CD4-positive, alpha-beta memory T cell (primary cell): ENCODE data around the gene NFATC1. TPM values are rescaled to one million over a fixed set of nuclear protein-coding genes. Genes with fewer than 3 reads are reported as not detected.

Experiments
- CTCF ChIA-PET: fragments of 350-600 bp; sonication (Branson Sonifier 250); formaldehyde crosslinking; loops from one replicate; lab custom pipeline; 2021; ENCODE audit warnings: inconsistent platforms; ENCODE audit not compliant: partially characterized antibody; lab: Charles Lee
- POLR2A ChIA-PET: fragments of 350-600 bp; sonication (Branson Sonifier 250); formaldehyde crosslinking; loops from one replicate; lab custom pipeline; 2021; ENCODE audit not compliant: partially characterized antibody; lab: Charles Lee
- DNase-seq, 5 donors: peaks; one replicate each; pipeline versions ENCODE4 v3.0.0 to v3.0.0-alpha.2; 2020 to 2022; ENCODE audit warnings: mixed read lengths in 1 of 5
- H3K27ac ChIP-seq: one replicate; pipeline ENCODE4 v1.7.0; 2013; ENCODE audit warnings: low read depth, low read length
- H3K27me3 ChIP-seq: 2 replicates; pipeline ENCODE4 v1.7.0; 2013; ENCODE audit warnings: mild to moderate bottlenecking, low read length, moderate library complexity; ENCODE audit not compliant: insufficient read depth
- H3K36me3 ChIP-seq: 2 replicates; pipeline ENCODE4 v1.7.0; 2013; ENCODE audit warnings: mild to moderate bottlenecking, low read length, moderate library complexity; ENCODE audit not compliant: insufficient read depth
- H3K4me1 ChIP-seq: 2 replicates; pipeline ENCODE4 v1.7.0; 2013; ENCODE audit warnings: mild to moderate bottlenecking, low read length, moderate library complexity; ENCODE audit not compliant: insufficient read depth
- H3K4me3 ChIP-seq, 2 donors: one replicate each; pipeline ENCODE4 v1.7.0; 2013; ENCODE audit warnings: low read length in 2 of 2, mild to moderate bottlenecking in 1 of 2
- H3K9me3 ChIP-seq, 2 donors: one replicate each; pipeline ENCODE4 v1.7.0; 2013; ENCODE audit warnings: low read length in 2 of 2, control low read depth in 1 of 2; ENCODE audit not compliant: control insufficient read depth in 1 of 2
- H3K27ac Mint-ChIP-seq, 7 donors: one replicate each; pipeline ENCODE4 v1.8.0; 2020 to 2021; ENCODE audit warnings: mixed read lengths in 7 of 7, mild to moderate bottlenecking in 6 of 7, inconsistent platforms in 3 of 7, moderate library complexity in 3 of 7
- H3K27me3 Mint-ChIP-seq, 2 donors: one replicate each; pipeline ENCODE4 v1.8.0; 2020 to 2021; ENCODE audit warnings: mixed read lengths in 2 of 2
- H3K36me3 Mint-ChIP-seq, 2 donors: one replicate each; pipeline ENCODE4 v1.8.0; 2020 to 2021; ENCODE audit warnings: mixed read lengths in 2 of 2, inconsistent platforms in 1 of 2, mild to moderate bottlenecking in 1 of 2
- H3K4me1 Mint-ChIP-seq, 4 donors: one replicate each; pipeline ENCODE4 v1.8.0; 2020 to 2021; ENCODE audit warnings: mixed read lengths in 4 of 4, mild to moderate bottlenecking in 1 of 4
- H3K4me3 Mint-ChIP-seq, 8 donors: one replicate each; pipeline ENCODE4 v1.8.0; 2020 to 2021; ENCODE audit warnings: mixed read lengths in 8 of 8, mild to moderate bottlenecking in 7 of 8, moderate library complexity in 6 of 8, inconsistent platforms in 3 of 8
- H3K9me3 Mint-ChIP-seq, 8 donors: one replicate each; pipeline ENCODE4 v1.8.0; 2020 to 2021; ENCODE audit warnings: mixed read lengths in 8 of 8, mild to moderate bottlenecking in 5 of 8, inconsistent platforms in 3 of 8, moderate library complexity in 1 of 8
- intact Hi-C: fragments of 100-400 bp; cut with micrococcal nuclease; formaldehyde crosslinking; loops from one replicate; pipeline ENCODE4 v1.15.1; 2023
- polyA plus RNA-seq, 2 donors: library from polyadenylated mRNA; unstranded; fragments of 300-500 nt; fragmentation: Illumina TruSeq; gene quantifications; one replicate each; pipeline ENCODE4 v1.2.3, GENCODE V29; 2021
- total RNA-seq, 2 experiments: library from RNA; stranded (reverse); gene quantifications; one replicate each; pipeline ENCODE4 v1.2.3, GENCODE V29; 2021

The NFATC1 gene
- total and polyA plus RNA-seq, 4 experiments from 2014 or later, result 15.3 to 69.6 (median 54.9) TPM

DNA sequence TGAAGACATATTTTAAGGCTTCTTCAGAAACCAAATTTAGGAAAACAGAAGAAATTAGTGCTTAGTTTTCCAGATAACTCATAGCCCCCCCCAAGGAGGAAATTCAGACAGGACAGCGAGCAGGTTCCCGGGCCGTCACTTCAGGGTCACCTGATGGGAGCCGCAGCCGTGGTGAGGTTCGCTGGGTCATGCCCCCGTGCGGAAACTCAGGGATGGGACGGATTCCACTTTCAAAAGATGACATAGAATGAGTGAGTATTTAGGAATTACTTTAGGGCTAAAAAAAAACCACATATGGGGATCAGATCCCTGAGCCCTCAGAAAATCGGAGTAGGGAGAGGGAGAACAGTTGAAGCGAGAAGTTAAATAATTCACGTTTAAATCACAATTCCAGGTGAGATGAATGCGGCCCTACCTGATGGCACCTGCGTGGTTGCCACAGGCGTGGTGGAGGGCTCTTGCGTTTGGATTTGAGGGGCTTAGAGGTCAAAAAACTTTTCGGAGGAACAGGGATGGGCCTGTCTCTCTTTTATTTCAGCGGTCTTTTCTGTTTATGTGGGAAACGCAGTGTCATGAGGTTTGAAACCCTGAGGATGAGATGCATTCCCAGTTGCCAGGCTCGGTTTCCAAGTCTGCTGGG, 114.4 kb downstream of the NFATC1 start:
- Mint-ChIP-seq H3K27me3 (no peaks in the 10 kb centered on the region), H3K36me3 (peaks cover 9 to 21% of the 10 kb centered on the region in 2 donors), H3K9me3 (no peaks in the 10 kb centered on the region), H3K27ac (peak overlapping the region in 5 of 7 donors; percentile 8 to 58 (median 50)), H3K4me1 (peaks cover 15 to 47% (median 32%) of the 10 kb centered on the region in 4 donors), H3K4me3 (peak overlapping the region in 1 of 8 donors; percentile 15)
- no peak for DNase-seq
- H3K9me3 ChIP-seq, result no peaks in the 10 kb centered on the region
- peaks cover 32% of the 10 kb centered on the region for H3K4me1 ChIP-seq
- intact Hi-C loops, result no loop called here
- CTCF ChIA-PET, result interaction anchor here (3.1 kb wide), 1 partner anchor 129 kb away, joined by 10 read pairs; no protein-coding TSS in a partner anchor
- no peak overlapping the region for H3K27ac ChIP-seq
- H3K4me3 ChIP-seq, result no peak overlapping the region
- H3K27me3 ChIP-seq, result no peaks in the 10 kb centered on the region
- POLR2A ChIA-PET, result no interaction called here
- peaks cover 4% of the 10 kb centered on the region for H3K36me3 ChIP-seq

DNA sequence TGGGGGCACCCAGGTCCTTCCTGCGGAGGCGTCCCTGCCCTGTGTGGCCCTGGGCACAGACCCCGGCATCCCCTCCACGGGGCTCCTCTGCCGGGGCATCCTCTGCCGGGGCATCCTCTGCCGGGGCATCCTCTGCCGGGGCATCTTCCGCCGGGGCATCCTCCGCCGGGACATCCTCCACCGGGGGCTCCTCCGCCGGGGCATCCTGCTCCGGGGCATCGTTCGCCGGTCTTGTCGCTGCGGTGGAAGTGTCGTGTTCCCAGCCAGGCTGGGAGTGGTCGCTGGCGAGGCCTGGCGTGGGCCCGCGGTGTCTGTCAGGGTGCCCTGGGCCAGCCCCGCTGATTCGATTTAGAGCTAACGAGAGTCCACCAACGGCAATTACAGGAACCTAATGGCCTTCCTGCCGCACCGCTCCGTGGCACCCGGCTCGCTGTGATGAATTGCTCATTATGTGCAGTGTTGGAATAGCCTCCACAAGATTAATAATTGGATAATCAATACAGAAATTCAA, 115.1 kb downstream of the NFATC1 start:
- Histone ChIP-seq H3K36me3 (peaks cover 4% of the 10 kb centered on the region), H3K27me3 (no peaks in the 10 kb centered on the region), H3K4me1 (peaks cover 30% of the 10 kb centered on the region), H3K4me3 (no peak overlapping the region), H3K9me3 (no peaks in the 10 kb centered on the region), H3K27ac (no peak overlapping the region)
- peaks cover 12 to 48% (median 32%) of the 10 kb centered on the region in 4 donors for H3K4me1 Mint-ChIP-seq
- peak overlapping the region in 1 of 7 donors; percentile 50 for H3K27ac Mint-ChIP-seq
- H3K27me3 Mint-ChIP-seq, result no peaks in the 10 kb centered on the region
- DNase-seq, result no peak
- no peaks in the 10 kb centered on the region for H3K9me3 Mint-ChIP-seq
- intact Hi-C loops, result no loop called here
- ChIA-PET CTCF (no interaction called here), POLR2A (no interaction called here)
- H3K4me3 Mint-ChIP-seq, result no peak overlapping the region
- H3K36me3 Mint-ChIP-seq, result peaks cover 9 to 21% of the 10 kb centered on the region in 2 donors

DNA sequence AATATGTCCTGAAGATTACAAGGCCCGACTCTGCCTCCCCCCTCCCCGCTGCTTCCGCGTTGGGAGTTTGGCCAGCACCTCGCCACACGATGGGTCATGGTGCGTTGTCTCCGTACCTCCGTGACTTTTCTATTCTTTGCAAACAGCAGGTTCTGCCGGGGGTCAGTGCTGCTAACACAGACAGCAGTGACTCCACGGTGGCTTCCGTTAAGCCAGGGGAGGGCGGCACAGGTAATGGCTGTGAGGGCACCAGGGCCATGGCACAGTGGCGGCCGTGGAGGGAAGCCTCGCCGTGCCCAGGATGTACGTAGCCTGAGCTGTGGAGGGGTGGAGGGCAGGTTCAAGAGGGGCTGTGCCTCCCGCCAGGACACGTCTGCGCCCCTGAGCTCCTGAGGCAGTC, 115.5 kb downstream of the NFATC1 start:
- intact Hi-C loops, result no loop called here
- CTCF ChIA-PET, result no interaction called here

DNA sequence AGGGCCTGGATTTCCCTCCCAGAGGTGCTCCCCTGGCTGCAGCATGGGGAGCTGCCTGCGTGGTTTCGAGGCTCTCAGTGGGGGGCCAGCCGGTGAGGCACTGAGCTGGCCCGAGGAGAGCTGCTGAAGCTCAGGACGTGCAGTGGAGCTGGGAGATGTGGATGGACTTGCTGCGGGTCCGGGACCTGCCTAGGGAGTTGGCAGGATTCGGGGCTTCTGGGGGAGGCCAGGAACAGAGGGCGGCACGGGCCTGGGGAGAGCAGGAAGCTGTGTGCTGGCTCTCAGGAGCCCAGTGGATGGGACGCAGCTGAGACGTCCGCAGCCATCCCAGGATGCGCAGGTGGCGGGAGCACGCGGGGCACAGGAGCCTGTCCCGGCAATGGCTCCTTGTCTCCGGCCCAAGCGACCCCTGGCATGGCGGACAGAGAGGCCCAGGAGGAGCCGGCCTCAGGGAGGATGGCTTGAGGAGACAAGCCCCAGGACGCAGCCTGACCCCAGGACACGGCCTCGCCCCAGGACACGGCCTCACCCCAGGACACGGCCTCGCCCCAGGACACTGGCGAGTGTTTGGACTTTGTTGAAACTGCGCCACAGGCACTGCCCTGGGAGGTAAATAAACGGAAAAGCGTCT, 116.1 kb downstream of the NFATC1 start:
- ChIA-PET CTCF (no interaction called here), POLR2A (no interaction called here)
- Histone ChIP-seq H3K27me3 (no peaks in the 10 kb centered on the region), H3K36me3 (peaks cover 4% of the 10 kb centered on the region), H3K4me1 (peaks cover 30% of the 10 kb centered on the region), H3K4me3 (no peak overlapping the region), H3K27ac (no peak overlapping the region), H3K9me3 (no peaks in the 10 kb centered on the region)
- Mint-ChIP-seq H3K27me3 (no peaks in the 10 kb centered on the region), H3K9me3 (no peaks in the 10 kb centered on the region), H3K27ac (peak overlapping the region in 1 of 7 donors; percentile 25), H3K4me1 (peaks cover 14 to 48% (median 32%) of the 10 kb centered on the region in 4 donors), H3K4me3 (no peak overlapping the region), H3K36me3 (peaks cover 9 to 23% of the 10 kb centered on the region in 2 donors)
- intact Hi-C loops, result no loop called here
- DNase-seq, result no peak

More for the DNA sequence above, 115.5 kb downstream of the NFATC1 start:
- Mint-ChIP-seq H3K4me1 (peaks cover 13 to 48% (median 32%) of the 10 kb centered on the region in 4 donors), H3K27me3 (no peaks in the 10 kb centered on the region), H3K27ac (peak overlapping the region in 1 of 7 donors; percentile 55), H3K4me3 (no peak overlapping the region), H3K9me3 (no peaks in the 10 kb centered on the region), H3K36me3 (peaks cover 9 to 23% of the 10 kb centered on the region in 2 donors)
- no peaks in the 10 kb centered on the region for H3K27me3 ChIP-seq
- no peak overlapping the region for H3K27ac ChIP-seq
- no peak for DNase-seq
- peaks cover 4% of the 10 kb centered on the region for H3K36me3 ChIP-seq
- POLR2A ChIA-PET, result no interaction called here
- no peak overlapping the region for H3K4me3 ChIP-seq
- peaks cover 30% of the 10 kb centered on the region for H3K4me1 ChIP-seq
- H3K9me3 ChIP-seq, result no peaks in the 10 kb centered on the region

DNA sequence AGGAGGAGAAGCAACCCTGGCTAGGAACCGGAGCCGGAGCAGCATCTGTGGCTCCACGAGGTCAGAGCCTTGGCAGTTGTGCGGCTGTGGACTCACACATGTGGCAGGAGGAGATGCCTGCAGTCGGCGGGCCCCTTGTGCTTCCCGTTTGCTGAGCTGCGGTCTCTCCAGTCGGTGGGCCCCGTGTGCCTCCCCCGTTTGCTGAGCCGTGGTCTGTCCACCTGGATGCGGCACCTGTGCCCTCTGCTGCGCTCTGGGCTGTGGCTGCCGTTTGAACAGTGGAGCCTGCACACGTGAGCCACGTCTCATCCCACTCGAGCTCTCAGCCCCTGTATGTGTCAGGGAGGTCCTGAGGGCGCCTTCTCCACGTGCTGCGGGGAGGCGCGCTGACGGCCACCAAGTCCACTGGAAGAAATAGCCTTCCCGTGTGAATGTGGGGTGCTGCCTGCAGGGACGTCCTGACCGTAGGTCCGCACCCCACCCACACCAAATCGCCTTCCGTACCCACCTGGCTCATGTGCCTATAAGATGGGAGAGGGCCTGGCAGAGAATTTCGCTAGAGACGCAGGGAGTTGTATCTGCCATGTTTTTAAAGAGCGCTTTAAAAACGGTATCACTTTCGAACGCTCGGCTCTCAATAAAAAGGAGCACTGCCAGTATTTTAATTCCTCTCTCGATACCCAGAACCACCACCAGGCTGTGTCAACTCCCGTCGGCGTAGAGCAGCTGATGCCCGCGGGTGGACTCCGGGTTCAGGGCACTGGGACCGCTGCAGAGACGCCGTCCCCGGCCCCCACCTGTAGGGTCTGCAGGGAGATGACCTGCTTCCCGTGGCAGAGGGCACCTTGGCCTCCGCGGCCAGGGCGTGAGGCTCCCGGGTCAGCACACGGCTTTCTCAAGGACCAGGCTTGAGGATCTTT, 117.0 kb downstream of the NFATC1 start:
- Mint-ChIP-seq H3K36me3 (peaks cover 9 to 22% of the 10 kb centered on the region in 2 donors), H3K4me1 (peaks cover 20 to 48% (median 35%) of the 10 kb centered on the region in 4 donors), H3K27ac (peak overlapping the region in 2 of 7 donors; percentile 17 to 30), H3K4me3 (no peak overlapping the region), H3K27me3 (no peaks in the 10 kb centered on the region), H3K9me3 (no peaks in the 10 kb centered on the region)
- CTCF ChIA-PET, result interaction anchor here (2.0 kb wide), 1 partner anchor 11 kb away, joined by 7 read pairs; no protein-coding TSS in a partner anchor
- Histone ChIP-seq H3K27me3 (no peaks in the 10 kb centered on the region), H3K27ac (no peak overlapping the region), H3K9me3 (no peaks in the 10 kb centered on the region), H3K36me3 (peaks cover 4% of the 10 kb centered on the region), H3K4me3 (no peak overlapping the region), H3K4me1 (peaks cover 30% of the 10 kb centered on the region)
- intact Hi-C loops, result no loop called here
- no peak for DNase-seq
- POLR2A ChIA-PET, result no interaction called here

DNA sequence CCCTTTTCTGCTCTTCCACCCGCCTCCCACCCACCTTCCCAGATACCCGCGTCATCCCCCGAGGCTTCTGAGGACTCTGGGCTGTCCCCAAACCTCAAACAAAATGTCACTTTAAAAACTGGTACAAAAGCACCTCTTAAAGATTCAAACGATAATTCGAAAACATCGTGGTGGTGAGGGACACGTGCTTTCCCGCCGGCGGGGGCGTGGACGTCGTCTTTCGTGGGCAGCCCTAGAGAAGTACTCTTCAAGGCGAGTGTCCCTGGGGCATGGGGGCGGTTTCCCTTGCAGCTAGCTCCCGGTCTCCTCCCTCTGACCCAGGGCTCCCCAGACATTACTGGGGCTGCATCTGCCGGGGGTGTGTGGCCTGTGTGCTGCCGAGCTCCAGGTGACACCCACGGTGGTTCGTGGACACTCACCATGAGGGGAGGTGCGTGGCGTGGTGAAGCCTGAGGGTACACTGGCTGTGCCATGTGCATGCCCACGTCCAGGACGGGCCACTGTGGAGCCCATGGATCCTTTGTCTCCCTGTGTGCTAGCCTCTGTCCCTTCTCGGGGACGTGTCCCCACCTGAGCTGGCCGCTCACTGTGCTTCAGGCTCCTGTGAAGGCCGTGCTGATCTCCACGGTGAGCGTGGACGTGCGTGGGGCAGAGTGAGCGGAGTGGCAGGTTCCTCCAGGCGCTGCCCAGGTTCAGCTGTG, 117.8 kb downstream of the NFATC1 start:
- Histone ChIP-seq H3K4me3 (no peak overlapping the region), H3K4me1 (peaks cover 30% of the 10 kb centered on the region), H3K27ac (no peak overlapping the region), H3K9me3 (no peaks in the 10 kb centered on the region), H3K36me3 (peaks cover 4% of the 10 kb centered on the region), H3K27me3 (no peaks in the 10 kb centered on the region)
- no peaks in the 10 kb centered on the region for H3K27me3 Mint-ChIP-seq
- ChIA-PET POLR2A (no interaction called here), CTCF (interaction anchor here (0.9 to 2.0 kb wide), 2 partner anchors 10 to 133 kb away, joined by 3 to 7 read pairs; no protein-coding TSS in a partner anchor)
- H3K27ac Mint-ChIP-seq, result peak overlapping the region in 1 of 7 donors; percentile 17
- peaks cover 9 to 19% of the 10 kb centered on the region in 2 donors for H3K36me3 Mint-ChIP-seq
- H3K4me1 Mint-ChIP-seq, result peaks cover 24 to 48% (median 36%) of the 10 kb centered on the region in 4 donors
- intact Hi-C loops, result no loop called here
- DNase-seq, result no peak
- no peak overlapping the region for H3K4me3 Mint-ChIP-seq
- H3K9me3 Mint-ChIP-seq, result no peaks in the 10 kb centered on the region
